ENCODE results near the gene NBDY.

The NBDY gene

GRCh38 chrX:56786889-56787733 is 58.1 kb downstream of the NBDY start:
- no peak for DNase-seq

GRCh38 chrX:56787734-56788152 is 58.7 kb downstream of the NBDY start:
- DNase-seq: no peak

GRCh38 chrX:56788229-56788628 is 59.2 kb downstream of the NBDY start:
- DNase-seq: no peak

- no peak for DNase-seq
Observed at GRCh38 chrX:56788717-56789122, 59.7 kb downstream of the NBDY start.

- no peak for DNase-seq
Observed at GRCh38 chrX:56789518-56790070, 60.6 kb downstream of the NBDY start.

- no peak for DNase-seq
Observed at GRCh38 chrX:56790778-56791177, 61.7 kb downstream of the NBDY start.

GRCh38 chrX:56791456-56791855 is 62.4 kb downstream of the NBDY start:
- DNase-seq: no peak

- DNase-seq: no peak
Observed at GRCh38 chrX:56792270-56793111, 63.4 kb downstream of the NBDY start.

- no peak for DNase-seq
Observed at GRCh38 chrX:56793112-56793430, 64.0 kb downstream of the NBDY start.

GRCh38 chrX:56793521-56794320 is 64.7 kb downstream of the NBDY start:
- DNase-seq: no peak

GRCh38 chrX:56794404-56795230 is 65.6 kb downstream of the NBDY start:
- no peak for DNase-seq

- DNase-seq: no peak
Observed at GRCh38 chrX:56795309-56795868, 66.3 kb downstream of the NBDY start.

GRCh38 chrX:56796641-56797395 is 67.8 kb downstream of the NBDY start:
- no peak for DNase-seq

- no peak for DNase-seq
Observed at GRCh38 chrX:56797574-56798338, 68.7 kb downstream of the NBDY start.

GRCh38 chrX:56798339-56798711 is 69.3 kb downstream of the NBDY start:
- DNase-seq: no peak

- DNase-seq: no peak
Observed at GRCh38 chrX:56798866-56799758, 70.1 kb downstream of the NBDY start.

GRCh38 chrX:56800307-56800706 is 71.3 kb downstream of the NBDY start:
- DNase-seq: no peak

- DNase-seq: peak; percentile 28
Observed at GRCh38 chrX:56800801-56801200, 71.8 kb downstream of the NBDY start.

- DNase-seq: no peak
Observed at GRCh38 chrX:56802428-56802827, 73.4 kb downstream of the NBDY start.
